NCI-H774 (cell line): ENCODE data around the gene CCDC181.

Experiments
- DNase-seq: peaks from one replicate; lab custom pipeline; 2025; lab: John Stamatoyannopoulos, UW

The CCDC181 gene

GRCh38 chr1:169395955-169396354, 31.3 kb downstream of the CCDC181 start:
- DNase-seq, result no peak

GRCh38 chr1:169392406-169392805, 34.9 kb downstream of the CCDC181 start:
- no peak for DNase-seq

GRCh38 chr1:169390303-169390702, 37.0 kb downstream of the CCDC181 start:
- no peak for DNase-seq

GRCh38 chr1:169387399-169387798, 39.9 kb downstream of the CCDC181 start:
- DNase-seq, result no peak

GRCh38 chr1:169383449-169383848, 43.8 kb downstream of the CCDC181 start:
- no peak for DNase-seq

DNA sequence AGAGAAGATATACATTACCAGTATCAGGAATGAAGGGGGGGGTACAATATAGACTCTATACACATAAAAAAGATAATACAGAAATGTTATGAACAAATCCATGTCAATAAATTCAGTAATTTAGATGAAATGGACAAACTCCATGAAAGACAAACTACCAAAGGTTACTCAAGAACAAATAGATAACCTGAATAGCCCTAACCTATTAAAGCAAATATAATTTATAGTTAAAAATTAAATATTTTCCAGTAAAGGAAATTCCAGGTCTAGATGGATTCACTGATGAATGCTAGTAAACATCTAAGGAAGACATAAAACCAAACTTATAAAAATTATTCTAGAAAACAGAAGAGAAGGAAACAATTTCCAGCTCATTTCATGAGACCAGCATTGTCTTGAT, 46.1 kb downstream of the CCDC181 start:
- no peak for DNase-seq

DNA sequence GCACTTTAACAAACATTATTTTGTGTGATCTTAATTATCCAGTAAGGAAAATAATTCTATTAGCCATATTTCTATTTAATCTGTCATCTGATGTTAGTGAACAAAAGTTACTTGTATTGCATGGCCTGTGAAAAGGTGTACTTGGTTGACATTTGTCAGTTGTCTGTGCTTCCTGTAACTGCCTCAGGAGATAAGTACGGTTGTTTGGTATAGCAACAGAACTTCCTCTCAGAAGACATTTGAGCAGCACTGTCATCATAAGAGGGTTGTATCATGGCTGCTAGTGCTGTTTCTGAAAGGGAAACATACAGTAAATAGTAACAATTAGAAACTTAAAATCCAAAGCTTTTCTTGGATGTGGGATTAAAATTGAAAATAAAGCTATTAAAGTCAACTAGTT, 55.9 kb downstream of the CCDC181 start:
- DNase-seq, result no peak

GRCh38 chr1:169368406-169368769, 58.9 kb downstream of the CCDC181 start:
- no peak for DNase-seq

GRCh38 chr1:169367686-169368405, 59.4 kb downstream of the CCDC181 start, which contains the start of the genes BLZF1 and NME7:
BLZF1 (plus strand) TSS chr1:169368195; CDS start chr1:169369523, 1,328 bp downstream.
NME7 (minus strand) TSS chr1:169367797; CDS start chr1:169367710, 87 bp downstream.
- DNase-seq, result peak; percentile 98

DNA sequence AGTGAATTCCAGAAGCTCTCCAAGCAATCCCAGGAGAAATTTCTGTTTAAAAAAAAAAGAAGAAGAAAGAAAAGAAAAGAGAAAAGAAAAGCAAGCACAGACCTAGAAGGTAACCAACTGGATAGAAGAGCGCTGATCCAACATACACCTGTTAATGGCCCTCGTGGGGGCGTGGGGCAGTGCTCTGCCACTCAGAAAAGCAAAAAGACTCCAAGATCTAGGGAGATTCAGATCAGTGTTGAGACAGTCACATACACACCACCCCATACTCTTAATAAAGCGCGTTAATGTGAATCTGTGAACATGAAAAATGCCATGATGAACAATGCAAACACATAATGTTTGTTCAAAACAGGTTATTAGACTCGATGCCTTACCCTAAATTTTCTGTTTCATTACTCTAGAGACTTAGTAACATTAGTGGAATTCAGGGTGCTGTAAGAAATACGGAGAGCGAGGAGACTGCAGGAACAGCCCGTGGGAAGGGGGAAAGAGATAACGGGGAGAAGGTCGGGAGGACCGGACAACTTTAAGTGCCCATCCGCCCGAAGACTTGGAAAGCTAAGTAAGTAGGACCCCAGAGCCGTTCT, 60.1 kb downstream of the CCDC181 start:
- DNase-seq, result no peak

- no peak for DNase-seq
Observed at GRCh38 chr1:169364948-169365347, 62.3 kb downstream of the CCDC181 start.

- DNase-seq, result no peak
Observed at GRCh38 chr1:169363046-169363730, 64.1 kb downstream of the CCDC181 start.

DNA sequence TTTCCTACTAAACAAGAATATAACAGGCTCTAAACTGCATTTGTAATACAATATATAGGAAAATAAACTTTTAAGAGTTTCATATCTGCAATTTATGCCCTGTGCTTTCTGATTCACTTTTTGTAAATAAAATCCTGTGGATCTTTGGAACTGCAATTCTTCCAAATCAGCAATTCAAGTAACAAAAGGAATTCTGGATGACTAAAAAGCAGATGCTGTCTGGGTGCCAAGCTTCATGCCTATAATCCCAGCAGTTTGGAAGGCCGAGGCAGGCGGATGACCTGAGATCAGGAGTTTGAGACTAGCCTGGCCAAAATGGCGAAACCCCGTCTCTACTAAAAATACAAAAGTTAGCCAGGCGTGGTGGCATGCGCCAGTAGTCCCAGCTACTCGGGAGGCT, 66.0 kb downstream of the CCDC181 start:
- DNase-seq, result no peak

- DNase-seq, result no peak
Observed at GRCh38 chr1:169360415-169360814, 66.9 kb downstream of the CCDC181 start.

DNA sequence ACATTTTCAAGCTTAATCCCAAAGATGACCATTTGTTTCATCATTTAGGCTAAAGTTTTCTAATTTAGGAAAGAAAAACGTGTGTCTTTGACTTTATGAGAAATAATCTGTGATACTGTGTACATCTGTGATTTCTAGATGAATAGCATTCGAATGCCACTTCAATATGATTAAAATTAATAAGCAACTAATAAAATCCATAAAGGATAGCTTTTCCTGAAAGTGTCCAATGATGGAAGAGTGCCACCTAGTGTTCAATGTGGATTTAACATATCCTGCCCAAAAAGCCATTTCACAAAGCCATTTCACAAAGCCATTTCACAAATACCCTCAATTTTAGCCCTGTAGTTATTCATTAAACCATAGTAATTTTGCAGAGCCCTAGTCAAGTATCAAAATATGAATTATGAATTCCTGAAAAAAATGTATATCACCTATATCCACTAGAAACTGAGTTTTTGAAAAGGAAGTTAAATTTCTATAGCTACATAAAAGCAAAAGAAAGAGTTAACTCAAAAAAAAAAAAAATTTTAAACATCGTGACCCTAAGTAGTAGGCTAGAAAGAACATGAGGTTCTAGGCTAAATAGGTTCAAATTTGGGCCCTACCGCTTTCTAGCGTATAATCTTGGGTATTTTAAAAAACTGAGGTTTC, 78.8 kb downstream of the CCDC181 start:
- peak; percentile 45 for DNase-seq

- DNase-seq, result no peak
Observed at GRCh38 chr1:169347688-169348382, 79.4 kb downstream of the CCDC181 start.

DNA sequence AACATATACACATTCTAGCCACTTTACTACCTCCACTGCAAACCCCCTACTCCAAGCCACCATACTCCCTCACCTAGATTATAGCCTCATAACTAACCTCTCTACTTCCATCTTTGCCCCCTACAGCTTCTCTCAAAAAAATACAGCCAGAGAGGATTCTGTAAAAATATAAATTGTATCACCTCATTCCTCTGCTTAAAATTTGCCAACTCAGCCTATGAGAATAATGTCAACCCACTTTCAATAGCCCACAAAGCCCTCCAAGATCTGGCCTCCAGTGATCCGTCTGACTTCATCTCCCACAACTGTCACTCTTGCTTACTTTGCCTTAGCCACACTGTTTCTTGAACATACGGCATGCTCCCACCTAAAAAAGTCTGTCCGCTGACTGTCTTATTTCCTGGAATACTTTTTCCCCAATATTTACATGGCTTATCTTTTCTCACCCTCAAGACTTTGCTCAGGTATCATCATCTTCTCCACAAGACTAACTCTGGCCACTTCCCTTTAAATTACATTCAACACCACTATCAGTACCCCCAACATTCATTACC, 81.2 kb downstream of the CCDC181 start:
- no peak for DNase-seq

DNA sequence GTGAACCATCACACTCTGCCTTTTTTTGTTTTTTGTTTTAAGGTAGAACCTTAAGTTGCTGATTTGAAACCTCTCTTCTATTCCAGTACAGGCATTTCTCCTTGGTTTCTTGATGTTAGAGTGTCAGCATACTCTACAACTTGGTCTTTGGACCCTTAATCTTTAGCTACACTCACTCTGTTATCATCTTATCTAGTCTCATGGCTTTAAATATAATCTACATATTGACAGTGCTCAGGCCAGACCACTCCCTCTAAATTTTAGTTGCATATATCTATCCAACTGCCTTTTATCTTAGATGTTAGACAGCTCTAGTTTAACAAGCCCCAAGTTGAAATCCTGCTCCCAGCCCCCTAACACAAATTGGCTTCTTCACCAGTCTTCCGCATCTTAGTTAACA, 81.8 kb downstream of the CCDC181 start:
- DNase-seq, result no peak
